GM20000 (cell line): Measurements from ENCODE around the gene ZNF214.
A peak's percentile ranks its signal among the peaks of the same experiment; 100 is the strongest.

ENCODE experiments used
- DNase-seq: peaks from one replicate; pipeline ENCODE4 v3.0.0; 2012; ENCODE audit warnings: low spot score
- CTCF ChIP-seq: IDR thresholded peaks from 2 replicates; pipeline ENCODE4 v1.5.1; 2012; ENCODE audit warnings: mild to moderate bottlenecking, control low read depth; ENCODE audit errors: extremely low read depth, missing control alignments

ZNF214 gene

GRCh38 chr11:7016011-7016410, 4.1 kb downstream of the ZNF214 start:
- no peak for DNase-seq
- TF ChIP-seq CTCF = no peak

- DNase-seq = no peak
- TF ChIP-seq CTCF = no peak
Observed at GRCh38 chr11:7014118-7014517, 6.0 kb downstream of the ZNF214 start.

GRCh38 chr11:7004482-7004881, 15.7 kb downstream of the ZNF214 start:
- TF ChIP-seq CTCF = no peak
- DNase-seq = peak; percentile 12

GRCh38 chr11:6995703-6996102, 24.4 kb downstream of the ZNF214 start:
- no peak for TF ChIP-seq CTCF

GRCh38 chr11:6992457-6993417, 27.4 kb downstream of the ZNF214 start:
- no peak for DNase-seq
- no peak for TF ChIP-seq CTCF

More at GRCh38 chr11:6995703-6996102, 24.4 kb downstream of the ZNF214 start:
- no peak for DNase-seq

GRCh38 chr11:6992026-6992425, 28.1 kb downstream of the ZNF214 start:
- TF ChIP-seq CTCF = no peak

GRCh38 chr11:6991227-6991626, 28.9 kb downstream of the ZNF214 start:
- DNase-seq = no peak
- TF ChIP-seq CTCF = no peak

More at GRCh38 chr11:6992026-6992425, 28.1 kb downstream of the ZNF214 start:
- no peak for DNase-seq
